ENCODE data around the gene SLC9A3.

DNA sequence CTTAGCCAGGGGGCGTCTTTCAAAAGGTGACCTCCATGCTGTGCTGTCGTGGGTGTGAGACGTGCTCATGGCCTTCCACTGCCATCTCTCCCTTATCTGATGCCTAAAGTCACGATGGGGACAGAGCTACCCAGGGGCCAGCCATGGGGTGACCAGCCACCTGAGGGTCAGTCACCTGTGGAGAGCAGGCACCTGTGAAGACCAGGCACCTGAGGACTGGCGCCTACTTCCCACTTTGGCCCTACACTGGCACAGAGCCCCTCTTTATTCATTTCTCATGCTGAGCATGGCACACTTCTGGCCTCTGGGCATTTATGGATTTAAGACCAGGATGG, 87.6 kb downstream of the SLC9A3 start:
- TF ChIP-seq, protein P1, sequence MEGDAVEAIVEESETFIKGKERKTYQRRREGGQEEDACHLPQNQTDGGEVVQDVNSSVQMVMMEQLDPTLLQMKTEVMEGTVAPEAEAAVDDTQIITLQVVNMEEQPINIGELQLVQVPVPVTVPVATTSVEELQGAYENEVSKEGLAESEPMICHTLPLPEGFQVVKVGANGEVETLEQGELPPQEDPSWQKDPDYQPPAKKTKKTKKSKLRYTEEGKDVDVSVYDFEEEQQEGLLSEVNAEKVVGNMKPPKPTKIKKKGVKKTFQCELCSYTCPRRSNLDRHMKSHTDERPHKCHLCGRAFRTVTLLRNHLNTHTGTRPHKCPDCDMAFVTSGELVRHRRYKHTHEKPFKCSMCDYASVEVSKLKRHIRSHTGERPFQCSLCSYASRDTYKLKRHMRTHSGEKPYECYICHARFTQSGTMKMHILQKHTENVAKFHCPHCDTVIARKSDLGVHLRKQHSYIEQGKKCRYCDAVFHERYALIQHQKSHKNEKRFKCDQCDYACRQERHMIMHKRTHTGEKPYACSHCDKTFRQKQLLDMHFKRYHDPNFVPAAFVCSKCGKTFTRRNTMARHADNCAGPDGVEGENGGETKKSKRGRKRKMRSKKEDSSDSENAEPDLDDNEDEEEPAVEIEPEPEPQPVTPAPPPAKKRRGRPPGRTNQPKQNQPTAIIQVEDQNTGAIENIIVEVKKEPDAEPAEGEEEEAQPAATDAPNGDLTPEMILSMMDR (tag by site-specific recombination; IDR thresholded peaks at IDR 0.05): no peak
- TF ChIP-seq KLF16 (tag by site-specific recombination; IDR thresholded peaks at IDR 0.05): no peak
- TF ChIP-seq ZNF76 (tag by site-specific recombination; IDR thresholded peaks at IDR 0.05; ENCODE audit: borderline replicate concordance, low read depth): no peak
- TF ChIP-seq, protein P2, sequence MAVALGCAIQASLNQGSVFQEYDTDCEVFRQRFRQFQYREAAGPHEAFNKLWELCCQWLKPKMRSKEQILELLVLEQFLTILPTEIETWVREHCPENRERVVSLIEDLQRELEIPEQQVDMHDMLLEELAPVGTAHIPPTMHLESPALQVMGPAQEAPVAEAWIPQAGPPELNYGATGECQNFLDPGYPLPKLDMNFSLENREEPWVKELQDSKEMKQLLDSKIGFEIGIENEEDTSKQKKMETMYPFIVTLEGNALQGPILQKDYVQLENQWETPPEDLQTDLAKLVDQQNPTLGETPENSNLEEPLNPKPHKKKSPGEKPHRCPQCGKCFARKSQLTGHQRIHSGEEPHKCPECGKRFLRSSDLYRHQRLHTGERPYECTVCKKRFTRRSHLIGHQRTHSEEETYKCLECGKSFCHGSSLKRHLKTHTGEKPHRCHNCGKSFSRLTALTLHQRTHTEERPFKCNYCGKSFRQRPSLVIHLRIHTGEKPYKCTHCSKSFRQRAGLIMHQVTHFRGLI (tag by site-specific recombination; IDR thresholded peaks at IDR 0.05): no peak
- no peak for TF ChIP-seq ZBTB7A (tag by site-specific recombination; IDR thresholded peaks at IDR 0.05; ENCODE audit: low read depth)
- no peak for TF ChIP-seq ZNF121 (tag by site-specific recombination; IDR thresholded peaks at IDR 0.05)
- TF ChIP-seq ZBTB48 (tag by site-specific recombination; IDR thresholded peaks at IDR 0.05): no peak
- TF ChIP-seq, protein P3, sequence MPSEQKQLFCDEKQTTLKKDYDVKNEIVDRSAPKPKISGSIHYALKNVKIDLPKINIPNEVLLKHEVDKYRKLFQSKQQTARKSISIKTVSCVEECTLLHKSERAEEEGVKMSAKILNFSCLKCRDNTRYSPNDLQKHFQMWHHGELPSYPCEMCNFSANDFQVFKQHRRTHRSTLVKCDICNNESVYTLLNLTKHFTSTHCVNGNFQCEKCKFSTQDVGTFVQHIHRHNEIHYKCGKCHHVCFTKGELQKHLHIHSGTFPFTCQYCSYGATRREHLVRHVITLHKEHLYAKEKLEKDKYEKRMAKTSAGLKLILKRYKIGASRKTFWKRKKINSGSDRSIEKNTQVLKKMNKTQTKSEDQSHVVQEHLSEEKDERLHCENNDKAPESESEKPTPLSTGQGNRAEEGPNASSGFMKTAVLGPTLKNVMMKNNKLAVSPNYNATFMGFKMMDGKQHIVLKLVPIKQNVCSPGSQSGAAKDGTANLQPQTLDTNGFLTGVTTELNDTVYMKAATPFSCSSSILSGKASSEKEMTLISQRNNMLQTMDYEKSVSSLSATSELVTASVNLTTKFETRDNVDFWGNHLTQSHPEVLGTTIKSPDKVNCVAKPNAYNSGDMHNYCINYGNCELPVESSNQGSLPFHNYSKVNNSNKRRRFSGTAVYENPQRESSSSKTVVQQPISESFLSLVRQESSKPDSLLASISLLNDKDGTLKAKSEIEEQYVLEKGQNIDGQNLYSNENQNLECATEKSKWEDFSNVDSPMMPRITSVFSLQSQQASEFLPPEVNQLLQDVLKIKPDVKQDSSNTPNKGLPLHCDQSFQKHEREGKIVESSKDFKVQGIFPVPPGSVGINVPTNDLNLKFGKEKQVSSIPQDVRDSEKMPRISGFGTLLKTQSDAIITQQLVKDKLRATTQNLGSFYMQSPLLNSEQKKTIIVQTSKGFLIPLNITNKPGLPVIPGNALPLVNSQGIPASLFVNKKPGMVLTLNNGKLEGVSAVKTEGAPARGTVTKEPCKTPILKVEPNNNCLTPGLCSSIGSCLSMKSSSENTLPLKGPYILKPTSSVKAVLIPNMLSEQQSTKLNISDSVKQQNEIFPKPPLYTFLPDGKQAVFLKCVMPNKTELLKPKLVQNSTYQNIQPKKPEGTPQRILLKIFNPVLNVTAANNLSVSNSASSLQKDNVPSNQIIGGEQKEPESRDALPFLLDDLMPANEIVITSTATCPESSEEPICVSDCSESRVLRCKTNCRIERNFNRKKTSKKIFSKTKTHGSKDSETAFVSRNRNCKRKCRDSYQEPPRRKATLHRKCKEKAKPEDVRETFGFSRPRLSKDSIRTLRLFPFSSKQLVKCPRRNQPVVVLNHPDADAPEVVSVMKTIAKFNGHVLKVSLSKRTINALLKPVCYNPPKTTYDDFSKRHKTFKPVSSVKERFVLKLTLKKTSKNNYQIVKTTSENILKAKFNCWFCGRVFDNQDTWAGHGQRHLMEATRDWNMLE (tag by site-specific recombination; conservative IDR thresholded peaks at IDR 0.05; ENCODE audit: low read depth): no peak
